ENCODE results near the gene SIAH2. TPM values are rescaled to one million over a fixed set of nuclear protein-coding genes. Genes with fewer than 3 reads are reported as not detected.
"Not testable (repeated sequence)": the region's sequence is repeated elsewhere in the genome, so short reads cannot be mapped to it uniquely, and the experiment has no call there.

SIAH2 gene, protein sequence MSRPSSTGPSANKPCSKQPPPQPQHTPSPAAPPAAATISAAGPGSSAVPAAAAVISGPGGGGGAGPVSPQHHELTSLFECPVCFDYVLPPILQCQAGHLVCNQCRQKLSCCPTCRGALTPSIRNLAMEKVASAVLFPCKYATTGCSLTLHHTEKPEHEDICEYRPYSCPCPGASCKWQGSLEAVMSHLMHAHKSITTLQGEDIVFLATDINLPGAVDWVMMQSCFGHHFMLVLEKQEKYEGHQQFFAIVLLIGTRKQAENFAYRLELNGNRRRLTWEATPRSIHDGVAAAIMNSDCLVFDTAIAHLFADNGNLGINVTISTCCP
- total RNA-seq = 26.9 TPM
- long read RNA-seq, partial matches to known transcripts = 0 of 17 reads
- long read RNA-seq, other reads (novel, unspliced or antisense) = 13 of 17 reads

DNA sequence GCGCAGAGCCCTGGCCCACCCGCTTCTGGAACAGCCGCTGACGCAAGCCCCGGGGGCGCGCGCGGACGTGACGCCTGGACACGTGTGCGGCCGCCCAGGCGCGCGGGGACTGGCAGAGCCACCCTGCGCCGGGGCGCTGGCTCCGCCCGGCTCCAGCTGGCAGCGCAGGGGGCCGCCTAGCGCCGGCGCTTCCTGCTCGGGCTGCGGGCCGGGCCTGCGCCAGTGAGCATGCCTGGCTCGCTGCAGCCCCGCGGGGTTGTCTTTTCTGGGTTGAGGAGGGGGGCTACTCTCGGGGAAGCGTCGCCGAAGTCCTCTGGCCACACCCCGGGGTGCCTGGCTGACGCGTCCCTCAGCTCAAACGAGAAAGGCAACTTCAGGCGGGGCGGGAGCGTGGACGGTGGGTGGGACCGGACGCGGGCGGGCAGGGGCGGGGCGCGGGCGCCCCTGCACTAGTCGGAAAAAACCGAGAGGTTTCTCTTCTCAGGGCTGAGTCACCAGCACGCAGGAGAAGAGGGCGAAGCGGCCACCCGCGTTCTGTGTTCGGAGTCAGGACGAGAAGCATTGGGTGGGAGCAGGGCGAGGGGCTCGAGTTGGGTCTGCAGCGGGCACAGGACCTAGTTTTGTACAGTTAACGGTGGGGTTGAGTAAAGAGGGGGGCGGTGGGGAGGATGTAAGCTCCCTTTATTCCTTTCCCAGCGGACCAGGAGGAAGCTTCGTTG, at the start of gene SIAH2:
TSS of gene SIAH2 (minus strand) at position 48 of the 719 bp plus-strand sequence. CDS start 320 bp downstream, outside the sequence.
- peak; percentile 98 for DNase-seq (ENCODE audit: low spot score)

DNA sequence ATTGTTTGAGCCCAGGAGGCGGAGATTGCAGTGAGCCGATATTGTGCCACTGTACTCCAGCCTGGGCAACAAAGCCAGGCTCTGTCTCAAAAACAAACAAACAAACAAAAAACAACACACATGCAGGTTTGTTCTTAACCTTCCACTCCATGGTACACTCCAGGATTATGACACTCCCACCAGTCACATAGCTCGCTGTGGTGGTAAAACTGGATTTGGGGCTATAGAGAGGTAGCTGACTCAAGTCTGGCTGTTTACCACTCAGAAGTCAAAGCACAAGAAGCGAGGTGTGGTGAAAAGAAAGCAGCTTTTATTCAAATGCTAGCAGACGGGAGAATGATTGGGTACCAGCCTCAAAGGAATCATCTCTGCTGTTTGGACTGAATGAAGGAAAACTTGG, 49.0 kb upstream of the SIAH2 start:
- DNase-seq (ENCODE audit: low spot score) = no peak

DNA sequence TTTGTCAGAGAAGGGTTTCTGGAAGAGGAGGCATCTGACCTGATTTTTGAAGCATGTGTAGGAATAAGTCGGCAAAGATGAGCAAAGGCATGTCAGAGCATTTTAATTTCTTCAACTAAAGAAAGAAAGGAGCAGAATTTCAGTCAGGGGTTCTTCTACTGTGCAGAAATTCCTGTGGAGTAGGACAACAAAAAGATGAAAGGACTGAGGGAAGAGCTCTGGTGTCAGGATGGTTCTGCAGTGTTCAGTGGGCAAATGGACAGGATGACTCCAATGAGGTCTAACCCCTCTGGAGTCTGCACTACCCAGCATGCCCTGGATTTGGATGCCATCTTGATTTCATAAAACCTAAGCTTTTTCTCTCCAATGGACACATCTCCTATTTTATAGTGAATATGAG, 47.7 kb upstream of the SIAH2 start:
- DNase-seq (ENCODE audit: low spot score) = no peak

DNA sequence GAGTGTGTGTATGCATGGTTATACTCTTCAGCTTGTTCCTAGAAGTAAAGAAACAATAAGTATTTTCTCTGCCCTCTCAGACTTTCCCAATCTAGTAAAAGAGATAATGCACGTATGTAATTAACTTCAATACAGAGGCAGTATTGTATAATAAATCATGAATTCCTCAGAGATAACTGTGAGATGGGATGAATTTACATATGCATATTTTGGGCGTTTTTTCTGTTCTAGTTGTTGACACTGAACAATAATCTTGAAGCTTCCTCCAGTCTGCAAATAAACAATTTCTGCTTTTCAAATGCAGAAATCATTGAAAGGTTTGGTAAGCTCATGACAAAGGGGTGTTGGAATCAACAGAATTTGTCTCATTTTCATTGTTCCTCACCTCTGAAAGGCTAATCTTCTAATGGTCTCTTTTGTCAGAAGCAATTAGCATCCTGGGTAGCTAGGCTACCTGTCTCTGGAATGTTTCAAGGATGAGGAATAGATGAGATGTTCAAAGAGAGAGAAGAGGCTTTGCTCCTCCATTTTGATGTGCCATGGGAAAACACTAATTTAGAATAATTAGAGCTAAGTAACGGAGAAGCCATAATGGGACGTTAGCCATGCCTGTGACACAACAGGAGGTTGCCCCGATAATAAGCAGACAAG, 43.3 kb upstream of the SIAH2 start:
- no peak for DNase-seq (ENCODE audit: low spot score)

DNA sequence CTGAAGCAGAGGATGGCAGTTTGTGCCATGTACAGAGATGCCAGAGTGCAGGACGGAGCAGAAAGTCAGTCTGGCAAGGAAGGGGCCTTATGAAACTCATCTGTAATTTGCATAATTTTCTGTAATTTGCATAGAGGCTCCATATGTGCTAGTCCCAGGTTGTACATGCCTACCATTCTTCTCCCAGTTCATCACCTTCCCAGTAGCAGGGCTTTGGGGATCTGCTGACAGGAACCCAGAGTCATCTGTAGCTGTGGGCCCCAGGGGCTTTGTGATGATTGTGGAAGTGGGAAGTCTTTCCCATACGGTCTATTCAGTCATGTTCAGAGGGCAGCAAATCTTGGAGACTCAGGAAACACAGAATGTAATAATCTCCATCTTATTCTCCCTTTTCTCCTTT, 42.4 kb upstream of the SIAH2 start:
- no peak for DNase-seq (ENCODE audit: low spot score)

DNA sequence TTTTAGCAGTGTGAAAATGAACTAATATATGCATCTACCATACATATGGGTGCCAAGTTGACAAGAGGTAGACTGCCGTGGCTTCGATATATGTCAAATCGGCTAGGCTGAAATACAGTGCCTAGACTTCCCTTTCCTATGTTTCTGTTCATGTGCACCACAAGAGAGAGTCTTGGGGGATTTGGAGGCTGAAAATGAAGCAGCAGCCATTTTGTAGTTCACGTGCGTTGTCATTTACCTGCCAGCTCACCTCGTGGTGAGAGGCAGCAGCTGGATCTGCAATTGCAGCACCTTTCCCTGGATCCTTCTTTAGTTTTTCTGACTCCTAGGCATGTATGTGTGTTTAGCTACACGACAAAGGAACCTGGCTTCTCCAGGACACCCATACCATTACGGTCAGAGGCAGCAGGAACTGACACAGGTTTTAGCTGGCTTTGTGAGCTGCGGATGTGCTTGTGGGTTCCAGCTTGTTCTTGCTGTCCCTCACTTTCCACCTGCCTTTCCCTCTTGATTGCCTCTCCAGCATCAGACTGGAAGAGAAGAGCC, 40.5 kb upstream of the SIAH2 start:
- no peak for DNase-seq (ENCODE audit: low spot score)

DNA sequence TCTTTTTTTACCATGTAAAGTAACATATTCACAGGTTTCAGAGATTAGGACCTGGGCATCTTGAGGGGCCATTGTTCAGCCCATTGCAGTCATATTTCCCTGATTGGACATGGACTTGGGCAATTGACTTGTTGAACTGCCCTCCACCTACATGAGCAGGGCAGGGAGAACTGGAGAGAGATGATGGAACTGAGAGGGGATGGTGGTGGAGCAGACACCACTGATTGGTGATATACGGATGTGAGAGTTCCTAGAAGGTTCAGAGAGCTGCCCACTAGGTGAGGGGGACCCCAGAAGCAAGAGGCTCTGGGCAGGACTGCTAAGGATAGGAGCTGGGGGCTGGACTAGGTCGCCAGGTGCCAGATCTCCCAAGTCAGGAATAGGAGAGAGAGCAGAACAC, 37.8 kb upstream of the SIAH2 start:
- no peak for DNase-seq (ENCODE audit: low spot score)

DNA sequence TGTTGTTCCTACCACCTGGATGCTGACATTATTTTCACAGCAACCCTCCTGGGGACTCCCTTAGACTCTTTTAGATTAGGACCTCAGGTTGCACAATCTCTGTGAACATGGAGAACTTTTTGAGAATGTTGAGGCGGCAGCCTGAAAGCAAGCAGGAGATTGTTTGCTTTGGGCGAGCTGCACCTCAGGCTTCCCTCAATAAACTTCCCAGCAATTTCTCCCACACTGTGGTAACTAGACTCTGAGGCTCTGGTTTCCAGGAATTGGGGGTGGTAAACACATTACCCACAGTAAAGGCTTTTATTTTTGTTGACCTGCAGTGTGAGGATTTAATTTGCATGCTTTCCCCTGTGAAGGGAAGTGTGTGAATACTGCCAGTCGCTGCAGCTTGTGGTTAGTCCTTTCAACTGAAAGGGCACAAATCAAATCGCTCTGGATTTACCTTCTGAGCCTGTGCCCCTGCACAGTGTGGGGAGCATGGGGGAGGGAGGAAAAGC, 35.2 kb upstream of the SIAH2 start:
- DNase-seq (ENCODE audit: low spot score) = no peak

DNA sequence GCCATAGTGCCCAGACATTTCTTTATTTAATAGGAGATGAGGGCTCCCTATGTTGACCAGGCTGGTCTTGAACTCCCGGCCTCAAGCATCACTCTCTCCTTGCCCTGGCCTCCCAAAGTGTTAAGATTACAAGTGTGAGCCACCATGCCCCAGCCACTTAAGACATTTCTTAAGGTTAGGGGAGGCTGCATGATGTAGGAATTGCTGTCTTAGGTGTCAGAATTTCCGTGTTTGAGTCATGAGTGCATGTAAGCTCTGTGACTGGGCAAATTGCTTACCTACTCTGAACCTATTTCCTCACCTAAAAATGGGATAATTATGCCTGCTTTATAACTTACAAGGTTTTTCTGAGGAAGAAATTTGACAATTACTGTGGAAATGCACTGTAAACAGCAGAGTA, 34.2 kb upstream of the SIAH2 start:
- DNase-seq (ENCODE audit: low spot score) = no peak

DNA sequence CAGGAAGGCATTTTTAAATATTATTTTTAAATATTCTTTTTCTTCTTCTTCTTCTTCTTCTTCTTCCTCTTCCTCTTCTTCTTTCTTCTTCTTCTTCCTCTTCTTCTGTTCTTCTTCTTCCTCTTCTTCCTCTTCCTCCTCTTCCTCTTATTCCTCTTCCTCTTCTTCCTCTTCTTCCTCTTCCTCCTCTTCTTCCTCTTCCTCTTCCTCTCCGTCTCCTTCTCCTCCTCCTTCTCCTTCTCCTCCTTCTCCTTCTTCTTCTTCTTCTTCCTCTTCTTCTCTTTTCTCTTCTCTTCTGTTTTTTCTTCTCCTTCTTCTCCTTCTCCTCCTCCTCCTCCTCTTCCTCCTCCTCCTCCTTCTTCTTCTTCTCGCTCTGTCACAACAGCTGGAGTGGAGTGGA, 33.6 kb upstream of the SIAH2 start:
- not testable (repeated sequence) for DNase-seq (ENCODE audit: low spot score)

DNA sequence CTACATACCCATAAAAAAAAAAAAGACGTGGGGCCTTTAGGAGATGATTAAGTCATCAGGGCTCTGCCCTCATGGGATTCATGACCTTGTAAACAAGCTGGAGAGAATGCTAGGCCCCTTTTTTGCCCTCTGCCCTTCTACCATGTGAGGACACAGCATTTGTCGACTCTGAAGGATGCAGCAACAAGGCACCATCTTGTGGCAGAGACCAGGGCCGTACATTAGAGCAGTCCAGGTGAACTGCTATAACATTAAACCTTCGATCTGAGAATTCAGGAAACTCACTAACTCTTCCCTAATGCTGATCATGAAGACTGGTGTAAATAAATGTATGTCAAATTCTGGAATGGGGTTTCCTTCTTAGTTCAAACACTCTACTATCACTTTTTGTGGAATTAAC, 30.7 kb upstream of the SIAH2 start:
- no peak for DNase-seq (ENCODE audit: low spot score)

DNA sequence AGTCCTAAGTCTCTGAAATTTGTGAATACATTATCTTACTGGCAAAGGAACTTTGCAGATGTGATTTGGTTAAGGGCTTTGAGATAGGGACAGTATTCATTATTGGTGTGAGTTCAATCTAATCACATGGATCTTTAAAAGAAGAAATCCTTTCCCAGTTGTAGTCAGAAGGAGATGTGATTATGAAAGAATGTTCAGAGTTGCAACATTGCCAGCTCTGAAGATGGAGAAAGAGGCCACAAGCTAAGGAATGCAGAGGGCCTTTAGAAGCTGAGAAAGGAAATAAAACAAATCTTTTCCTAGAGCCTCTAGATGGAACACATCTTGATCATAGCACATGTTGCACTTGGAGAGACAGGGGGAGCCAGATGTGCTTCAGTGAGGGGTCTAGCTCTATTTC, 27.7 kb upstream of the SIAH2 start:
- no peak for DNase-seq (ENCODE audit: low spot score)

DNA sequence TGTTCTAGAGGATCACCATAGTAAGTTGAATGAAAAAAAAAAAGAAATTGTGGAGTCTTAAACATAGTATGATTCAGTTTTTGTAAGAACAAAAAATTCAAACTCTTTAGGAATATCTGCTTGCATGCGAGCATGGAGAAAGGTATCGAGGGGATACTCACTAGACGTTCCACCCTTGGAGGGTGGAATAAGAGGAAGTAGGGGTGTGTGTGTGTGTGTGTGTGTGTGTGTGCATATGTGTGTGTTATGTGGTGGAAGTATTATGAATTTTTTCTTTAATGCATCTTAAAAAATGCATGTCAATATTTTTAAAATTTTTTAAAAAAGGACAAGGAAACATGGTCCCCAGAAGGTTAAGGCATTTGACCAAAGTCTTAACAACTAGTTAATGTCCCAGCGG, 26.5 kb upstream of the SIAH2 start:
- DNase-seq (ENCODE audit: low spot score) = no peak

DNA sequence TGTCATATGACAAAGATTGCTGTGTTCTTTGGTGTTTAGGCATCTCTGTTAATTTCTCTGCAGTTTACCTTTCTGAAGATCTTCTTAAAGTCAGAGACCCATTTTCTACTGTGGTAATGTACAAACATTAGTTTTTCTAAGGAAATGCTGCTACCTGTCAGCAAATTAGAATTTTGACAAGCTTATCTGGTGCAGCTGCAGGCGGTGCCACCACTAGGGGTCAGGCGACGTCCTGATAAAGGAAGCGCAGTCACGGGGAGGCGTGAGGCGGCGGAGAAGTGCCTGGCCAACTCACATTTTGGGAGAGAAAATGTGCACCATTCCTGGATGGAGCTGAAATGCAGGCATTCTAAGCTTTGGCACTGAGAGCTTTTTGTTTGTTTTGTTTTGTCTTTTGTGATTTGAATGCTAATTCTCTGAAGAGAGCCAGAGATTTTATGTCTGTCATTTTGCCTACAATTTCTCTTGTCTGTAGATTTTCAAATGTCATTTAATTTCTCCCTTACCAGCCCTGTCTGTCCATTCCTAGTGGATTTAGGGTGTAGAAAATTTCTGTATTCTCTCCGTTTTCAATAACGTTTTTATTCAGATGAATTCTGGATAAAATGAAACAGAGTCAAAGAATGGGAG, 24.9 kb upstream of the SIAH2 start:
- DNase-seq (ENCODE audit: low spot score) = no peak

DNA sequence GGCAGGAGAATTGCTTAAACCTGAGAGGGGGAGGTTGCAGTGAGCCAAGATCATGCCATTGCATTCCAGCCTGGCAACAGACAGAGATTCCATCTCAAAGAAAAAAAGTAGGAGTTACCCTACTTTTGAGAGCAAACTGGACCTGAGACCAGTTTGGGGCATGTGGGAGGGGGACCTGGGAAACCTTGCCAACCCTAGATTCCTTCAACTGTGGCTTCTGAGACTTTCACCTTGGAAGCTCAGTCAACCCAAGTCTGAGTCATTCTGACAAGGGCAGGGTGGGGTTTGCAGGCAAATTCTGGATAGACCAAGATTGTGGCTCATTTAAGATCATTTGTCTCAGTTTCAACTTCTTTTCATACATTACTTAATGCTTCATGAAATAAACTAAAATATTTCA, 23.8 kb upstream of the SIAH2 start:
- no peak for DNase-seq (ENCODE audit: low spot score)

DNA sequence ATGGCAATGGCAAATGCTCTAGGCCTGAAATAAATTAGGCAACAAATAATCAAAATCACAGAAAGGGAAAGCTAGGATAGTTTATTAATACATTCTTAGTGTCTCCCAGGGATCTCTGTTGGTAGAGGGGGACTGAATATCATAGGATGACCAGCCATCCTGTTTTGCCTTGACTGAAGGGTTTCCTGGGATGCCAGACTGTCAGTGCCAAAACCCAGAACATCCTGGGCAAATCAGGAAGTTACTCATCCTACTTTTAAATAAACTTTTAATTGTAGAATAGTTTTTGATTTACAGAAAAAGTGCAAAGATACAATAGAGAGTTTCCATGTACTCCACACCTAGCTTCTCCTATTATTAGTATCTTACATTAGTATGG, 21.8 kb upstream of the SIAH2 start:
- no peak for DNase-seq (ENCODE audit: low spot score)

DNA sequence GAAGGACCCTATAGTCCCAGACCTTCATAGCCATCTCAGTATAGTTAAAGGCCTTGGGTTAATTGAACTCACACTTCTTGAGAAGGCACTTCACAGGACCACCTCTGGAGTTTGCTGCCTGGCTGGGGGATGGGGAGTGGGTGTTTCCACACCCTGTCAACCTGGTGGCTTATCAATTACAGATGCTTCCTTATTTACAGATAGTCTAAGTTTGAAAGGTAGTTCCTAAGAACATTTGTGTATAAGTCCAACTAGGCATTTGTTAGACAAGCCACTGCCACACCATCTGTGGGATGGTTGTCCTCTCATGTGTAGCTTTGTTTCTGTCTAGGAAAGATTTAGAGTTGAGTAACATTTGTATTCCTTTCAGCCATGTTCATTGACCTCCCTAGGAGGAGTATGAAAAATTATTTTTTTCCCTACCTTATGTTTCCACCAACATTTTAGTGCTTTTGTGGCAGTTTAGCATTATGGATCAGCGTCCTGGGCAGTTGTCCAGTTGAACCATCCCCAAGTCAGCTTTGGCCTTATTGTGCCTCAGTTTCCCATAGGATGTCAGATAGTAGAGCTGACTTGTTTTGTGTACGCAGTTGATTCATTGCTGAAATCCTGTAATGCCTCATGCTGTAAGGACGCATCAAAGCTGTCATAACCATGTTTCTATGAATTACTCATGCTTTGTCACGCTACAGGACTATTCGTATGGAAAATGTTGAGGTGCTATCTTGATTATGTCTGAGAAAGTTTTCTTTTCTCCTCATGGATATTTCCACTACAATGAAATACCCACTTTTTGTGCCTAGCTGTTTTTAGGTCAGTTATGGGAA, 21.2 kb upstream of the SIAH2 start:
- no peak for DNase-seq (ENCODE audit: low spot score)

DNA sequence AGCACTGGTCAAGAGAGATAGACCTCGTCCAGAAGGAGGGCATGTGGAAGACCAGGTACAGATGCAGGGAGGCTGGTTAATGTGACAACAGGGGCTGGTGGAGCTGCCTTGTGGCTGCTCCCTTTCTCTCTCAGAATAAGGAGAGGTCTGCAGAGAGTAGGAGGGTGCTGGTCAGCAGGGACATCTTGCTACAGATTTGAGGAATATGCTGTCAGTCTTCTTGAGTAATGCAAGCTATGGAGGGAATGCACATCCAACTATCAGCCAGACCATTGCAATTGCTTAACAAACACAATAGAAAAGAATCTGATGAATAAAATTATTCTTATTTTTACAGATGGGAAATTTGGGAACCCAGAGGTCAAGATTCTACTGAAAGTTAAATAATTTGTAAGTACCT, 20.3 kb upstream of the SIAH2 start:
- DNase-seq (ENCODE audit: low spot score) = no peak

DNA sequence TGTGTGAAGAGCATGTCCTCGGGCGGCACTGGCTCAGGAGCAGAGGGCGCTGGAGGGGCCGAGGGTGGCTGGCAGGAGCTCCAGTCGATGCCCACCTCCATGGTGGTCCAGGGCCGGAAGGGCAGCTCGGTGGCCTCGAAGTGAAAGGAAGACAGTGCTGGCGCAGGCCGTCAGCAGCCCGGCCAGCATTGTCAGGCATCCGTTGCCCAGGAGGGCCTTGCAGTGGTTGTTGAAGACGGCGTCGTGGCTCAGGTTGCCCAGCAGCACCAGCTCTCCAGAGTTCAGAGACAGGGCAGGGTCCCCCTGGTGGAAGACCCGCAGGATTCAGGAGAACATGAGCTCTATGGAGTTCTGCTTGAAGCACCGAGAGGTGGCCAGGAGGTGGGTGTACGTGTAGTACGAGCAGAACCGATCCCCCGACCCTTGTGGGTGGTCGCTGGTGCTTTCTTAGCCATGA, 16.5 kb upstream of the SIAH2 start:
- DNase-seq (ENCODE audit: low spot score) = no peak

DNA sequence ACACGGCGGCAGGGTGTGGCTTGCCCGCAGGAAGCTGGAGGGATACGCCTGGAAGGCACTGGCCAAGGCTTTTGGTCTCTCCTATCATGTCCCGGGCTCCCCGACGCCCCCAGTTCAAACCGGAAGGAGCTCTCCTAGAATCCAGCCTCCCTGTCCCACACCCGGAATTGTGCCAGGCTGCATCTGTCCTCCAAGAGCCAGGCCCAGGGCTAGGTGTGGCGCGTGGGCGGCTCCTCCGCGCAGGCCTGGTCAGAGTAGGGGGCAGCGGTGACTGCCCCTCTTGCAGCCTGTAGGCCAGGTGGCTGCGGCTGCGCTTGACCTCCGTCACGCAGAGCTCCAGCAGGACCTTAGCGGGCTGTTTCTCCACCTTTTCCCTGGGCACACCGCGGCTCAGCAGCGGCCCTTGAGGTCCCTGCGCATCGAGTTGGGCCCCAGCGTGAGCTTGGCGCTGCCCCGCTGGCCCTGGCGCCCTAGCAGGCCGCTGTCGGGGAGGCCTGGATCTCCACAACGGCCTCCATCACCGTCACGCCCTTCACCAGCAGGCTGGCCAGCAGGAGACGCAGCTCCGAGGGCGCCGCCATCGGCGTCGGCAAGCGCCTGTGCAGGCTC, 15.9 kb upstream of the SIAH2 start:
- DNase-seq (ENCODE audit: low spot score) = no peak

Data from mesenteric fat pad (tissue), 1 donor.